Brain microvascular endothelial cell (primary cell): ENCODE results near the gene USP36.

Experiments used
- DNase-seq: peaks from one replicate; pipeline ENCODE4 v3.0.0-alpha.2; 2020
- H3K27ac ChIP-seq: fragments of 250-450 bp; sonication (Bioruptor Pico); 2 replicates; pipeline ENCODE4 v1.5.1; 2020; ENCODE audit warnings: mild to moderate bottlenecking, moderate library complexity
- H3K27me3 ChIP-seq: fragments of 250-450 bp; sonication (Bioruptor Pico); replicated peaks from 2 replicates; pipeline ENCODE4 v1.5.1; 2020; ENCODE audit warnings: mild to moderate bottlenecking
- H3K36me3 ChIP-seq: fragments of 250-450 bp; sonication (Bioruptor Pico); replicated peaks from 2 replicates; pipeline ENCODE4 v1.5.1; 2020; ENCODE audit warnings: mild to moderate bottlenecking
- H3K4me3 ChIP-seq: 2 replicates; pipeline ENCODE4 v1.5.1; 2011; ENCODE audit warnings: low read depth, mild to moderate bottlenecking, control low read depth, low read length, moderate library complexity
- in situ Hi-C: cut with HindIII; loops from 2 replicates; pipeline ENCODE4 v1.10.0; 2017; ENCODE audit warnings: low sequenced_read_pairs, low pct_ligation_motif_present
- TF ChIP-seq, protein P1 (sequence below): IDR thresholded peaks from 2 replicates; pipeline ENCODE4 v1.5.1; 2011; ENCODE audit warnings: low read depth, mild to moderate bottlenecking, moderate library complexity, low read length, control low read depth, inconsistent platforms; ENCODE audit errors: missing control alignments

USP36 gene

DNA sequence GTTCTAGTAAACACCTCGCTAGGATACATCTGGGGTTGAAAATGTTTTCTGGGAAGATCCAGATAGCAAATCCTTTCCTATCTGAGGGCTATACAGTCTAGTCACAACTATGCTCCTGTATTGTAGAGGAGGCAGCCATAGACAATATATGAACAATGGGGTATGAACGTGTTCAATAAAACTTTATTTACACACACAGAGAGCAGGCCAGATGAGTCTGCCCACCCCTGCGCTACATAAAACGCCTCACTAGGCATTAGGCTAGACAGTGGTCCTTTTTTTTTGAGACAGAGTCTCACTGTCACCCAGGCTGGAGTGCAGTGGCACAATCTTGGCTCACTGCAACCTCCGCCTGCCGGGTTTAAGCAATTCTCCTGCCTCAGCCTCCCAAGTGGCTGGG, 11.1 kb downstream of the USP36 start:
- TF ChIP-seq, protein P1, sequence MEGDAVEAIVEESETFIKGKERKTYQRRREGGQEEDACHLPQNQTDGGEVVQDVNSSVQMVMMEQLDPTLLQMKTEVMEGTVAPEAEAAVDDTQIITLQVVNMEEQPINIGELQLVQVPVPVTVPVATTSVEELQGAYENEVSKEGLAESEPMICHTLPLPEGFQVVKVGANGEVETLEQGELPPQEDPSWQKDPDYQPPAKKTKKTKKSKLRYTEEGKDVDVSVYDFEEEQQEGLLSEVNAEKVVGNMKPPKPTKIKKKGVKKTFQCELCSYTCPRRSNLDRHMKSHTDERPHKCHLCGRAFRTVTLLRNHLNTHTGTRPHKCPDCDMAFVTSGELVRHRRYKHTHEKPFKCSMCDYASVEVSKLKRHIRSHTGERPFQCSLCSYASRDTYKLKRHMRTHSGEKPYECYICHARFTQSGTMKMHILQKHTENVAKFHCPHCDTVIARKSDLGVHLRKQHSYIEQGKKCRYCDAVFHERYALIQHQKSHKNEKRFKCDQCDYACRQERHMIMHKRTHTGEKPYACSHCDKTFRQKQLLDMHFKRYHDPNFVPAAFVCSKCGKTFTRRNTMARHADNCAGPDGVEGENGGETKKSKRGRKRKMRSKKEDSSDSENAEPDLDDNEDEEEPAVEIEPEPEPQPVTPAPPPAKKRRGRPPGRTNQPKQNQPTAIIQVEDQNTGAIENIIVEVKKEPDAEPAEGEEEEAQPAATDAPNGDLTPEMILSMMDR: no peak
- H3K4me3 ChIP-seq: no peak overlapping the region
- H3K27me3 ChIP-seq: no peaks in the 10 kb centered on the region
- in situ Hi-C loops: no loop called here
- no peak for DNase-seq
- peaks cover 69% of the 10 kb centered on the region for H3K36me3 ChIP-seq
- H3K27ac ChIP-seq: no peak overlapping the region

DNA sequence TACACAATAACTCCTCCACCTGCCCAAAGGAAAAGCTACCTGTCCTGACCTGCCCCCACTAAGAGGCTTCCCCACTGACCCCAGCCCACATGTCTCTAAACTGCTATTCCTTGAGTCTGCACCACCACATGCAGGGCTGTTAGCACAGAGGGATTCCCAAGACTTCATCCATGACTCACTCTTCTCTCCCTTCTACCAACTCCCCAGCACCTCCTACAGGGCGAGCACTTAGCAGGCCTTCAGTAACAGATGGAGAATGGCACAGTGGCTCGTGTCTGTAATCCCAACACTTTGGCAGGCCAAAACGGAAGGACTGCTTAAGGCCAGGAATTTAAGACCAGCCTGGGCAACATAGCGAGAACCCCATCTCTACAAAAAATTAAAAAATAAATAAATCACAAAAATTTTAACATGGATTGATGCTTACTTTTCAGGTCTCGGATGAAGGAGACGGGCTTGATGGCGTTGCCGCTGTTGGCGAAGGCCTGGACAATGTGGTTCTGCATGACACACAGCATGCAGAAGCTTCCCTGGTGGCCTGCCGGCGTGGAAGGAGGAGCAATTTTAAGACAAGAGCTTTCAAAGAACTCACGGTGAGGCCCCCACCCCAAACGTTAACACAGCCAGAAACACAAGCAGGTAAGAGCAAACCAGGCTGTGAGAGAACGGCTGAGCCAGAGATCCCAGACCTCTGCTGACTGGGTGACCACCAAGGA, 12.0 kb downstream of the USP36 start:
- Histone ChIP-seq H3K27me3 (no peaks in the 10 kb centered on the region), H3K4me3 (no peak overlapping the region), H3K27ac (peak overlapping the region; percentile 39), H3K36me3 (peaks cover 68% of the 10 kb centered on the region)
- in situ Hi-C loops: no loop called here
- DNase-seq: peak; percentile 73
- TF ChIP-seq, protein P1: peak; percentile 81

DNA sequence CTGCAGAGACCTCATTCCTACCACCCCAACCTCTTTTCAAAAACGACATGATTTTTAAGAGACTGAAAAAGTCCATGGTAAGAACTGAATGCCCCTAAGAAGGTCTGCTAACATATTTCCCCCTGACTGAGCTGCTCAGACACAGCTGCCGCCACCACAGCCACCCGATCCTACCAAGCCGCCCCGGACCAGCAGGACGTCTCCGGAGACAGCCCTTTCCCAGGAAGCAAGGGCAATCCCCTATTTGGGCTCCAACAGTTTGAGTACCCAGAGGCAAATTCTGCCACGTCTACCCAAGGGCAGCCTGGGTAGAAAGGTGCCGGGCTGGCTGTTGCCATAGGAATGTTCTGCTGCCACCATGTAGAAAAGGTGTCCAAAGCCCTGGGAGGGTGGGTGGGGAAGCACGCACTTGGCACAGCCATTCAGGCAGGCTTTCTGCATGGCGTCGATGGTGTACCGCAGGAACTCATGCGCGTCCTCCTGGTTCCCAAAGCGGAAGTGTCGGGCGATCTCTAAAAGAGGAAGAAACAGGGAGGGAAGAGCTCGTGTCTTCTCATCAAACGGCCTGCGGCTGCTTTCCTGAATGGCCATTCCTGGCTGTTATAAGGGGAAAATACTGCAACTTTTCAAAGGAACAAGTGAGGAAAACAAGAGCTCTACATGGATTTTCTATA, 13.6 kb downstream of the USP36 start:
- no peaks in the 10 kb centered on the region for H3K27me3 ChIP-seq
- in situ Hi-C loops: no loop called here
- H3K27ac ChIP-seq: peak overlapping the region; percentile 94
- TF ChIP-seq, protein P1: no peak
- no peak overlapping the region for H3K4me3 ChIP-seq
- H3K36me3 ChIP-seq: peaks cover 53% of the 10 kb centered on the region
- no peak for DNase-seq

DNA sequence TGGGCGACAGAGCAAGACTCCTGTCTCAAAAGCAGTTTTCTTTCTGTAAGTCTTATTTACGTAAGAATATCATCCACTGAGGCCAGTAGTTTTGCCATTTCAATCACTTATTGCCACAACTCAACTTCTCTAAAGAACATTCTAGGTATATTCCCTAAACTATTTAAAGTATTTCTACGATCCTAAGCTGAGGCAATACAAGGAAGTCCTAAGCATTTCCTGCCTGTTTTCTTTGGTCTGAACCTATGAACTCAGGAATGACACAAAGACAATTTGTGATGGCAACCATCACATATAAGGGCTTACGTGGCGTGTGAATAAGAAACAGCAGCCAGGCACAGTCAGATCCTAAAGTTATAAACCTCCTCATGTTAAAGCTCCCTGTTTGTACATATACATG, 14.2 kb downstream of the USP36 start:
- peak; percentile 72 for DNase-seq
- H3K4me3 ChIP-seq: no peak overlapping the region
- in situ Hi-C loops: no loop called here
- TF ChIP-seq, protein P1: no peak
- no peaks in the 10 kb centered on the region for H3K27me3 ChIP-seq
- H3K36me3 ChIP-seq: peaks cover 57% of the 10 kb centered on the region
- peak overlapping the region; percentile 94 for H3K27ac ChIP-seq

DNA sequence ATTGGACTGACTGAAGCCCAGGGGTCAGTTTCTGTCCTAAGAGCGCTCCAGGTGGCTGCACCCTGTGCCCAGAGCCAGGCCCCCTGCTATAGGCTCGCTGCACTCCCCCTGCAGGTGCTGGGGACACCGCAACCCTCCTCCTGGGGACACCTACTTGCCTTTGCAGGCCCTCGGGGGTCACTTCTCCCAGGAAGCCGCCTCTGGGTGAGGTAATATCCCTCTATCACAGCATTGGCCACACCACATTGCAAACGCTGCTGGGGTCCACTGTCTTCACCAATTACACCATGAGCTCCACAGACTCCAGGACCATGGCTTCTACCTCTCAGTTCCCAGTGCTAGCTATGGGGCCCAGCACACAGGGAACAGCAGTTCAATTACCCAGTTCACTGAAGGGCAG, 14.9 kb downstream of the USP36 start:
- no peak overlapping the region for H3K4me3 ChIP-seq
- peak overlapping the region; percentile 94 for H3K27ac ChIP-seq
- DNase-seq: no peak
- TF ChIP-seq, protein P1: no peak
- in situ Hi-C loops: no loop called here
- peaks cover 56% of the 10 kb centered on the region for H3K36me3 ChIP-seq
- no peaks in the 10 kb centered on the region for H3K27me3 ChIP-seq
